ENCODE data around the gene PRAC2.
A peak's percentile ranks its signal among the peaks of the same experiment; 100 is the strongest.

The PRAC2 gene

GRCh38 chr17:48721009-48721402 lies 2.0 kb upstream of the PRAC2 start:
- Histone ChIP-seq H3K27me3 (ENCODE audit: control insufficient read depth in 1 of 2, insufficient read depth in 2 of 2, low read length in 2 of 2) (peaks cover 88 to 99% of the 10 kb centered on the region in 2 donors), H3K9ac (ENCODE audit: low read length in 2 of 2) (no peak overlapping the region), H3K36me3 (ENCODE audit: control insufficient read depth in 2 of 2, insufficient read depth in 2 of 2, low read length in 2 of 2) (no peaks in the 10 kb centered on the region), H3K4me3 (ENCODE audit: low read length in 2 of 2) (no peak overlapping the region), H3K4me1 (ENCODE audit: control insufficient read depth, insufficient read depth, low read length) (peaks cover 22% of the 10 kb centered on the region), H3K27ac (ENCODE audit: low read length) (no peak overlapping the region), H3K9me3 (ENCODE audit: control insufficient read depth in 2 of 2, low read length in 2 of 2) (no peaks in the 10 kb centered on the region)

DNA sequence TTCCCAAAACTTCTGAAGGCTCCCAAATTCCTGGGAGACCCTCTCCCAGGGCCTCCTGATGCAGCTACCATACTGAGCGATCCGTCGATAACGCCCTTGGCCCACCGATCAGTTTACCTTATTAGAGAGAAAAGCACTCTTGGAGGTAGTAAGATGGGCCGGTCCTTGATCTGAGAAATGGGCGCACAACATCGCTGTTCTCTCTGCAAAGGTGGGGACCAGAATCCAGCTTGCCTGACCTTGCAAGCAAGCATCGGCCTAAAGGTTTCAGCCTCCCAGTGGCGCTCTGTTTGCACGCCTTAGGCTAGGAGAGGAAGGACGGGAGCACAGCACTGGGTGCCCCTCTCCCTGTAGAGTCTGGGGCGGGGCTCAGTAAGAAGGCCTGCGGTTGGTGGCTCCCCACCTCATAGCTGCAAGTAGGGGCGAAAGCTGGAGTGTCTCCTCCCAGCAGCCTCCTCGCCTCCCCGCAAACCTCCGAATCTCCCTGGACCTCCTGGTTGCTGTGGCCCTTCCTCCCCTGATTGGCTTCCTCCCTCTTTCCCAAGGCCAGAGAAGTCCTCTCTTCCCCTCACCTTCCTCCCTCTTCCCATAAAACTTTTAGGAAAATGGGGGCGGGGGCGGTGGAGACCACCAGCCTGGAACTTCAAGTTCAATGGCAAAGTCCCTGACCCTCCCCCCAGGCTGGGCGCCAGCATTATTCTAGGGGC lies 631 bp upstream of the PRAC2 start, which contains the start of gene PRAC1:
Gene PRAC1 (minus strand): TSS at position 318 of the 707 bp plus-strand sequence. CDS start 126 bp downstream, at position 192.
- Histone ChIP-seq H3K27ac (ENCODE audit: low read length) (no peak within 1 kb of the TSS), H3K36me3 (ENCODE audit: control insufficient read depth in 2 of 2, insufficient read depth in 2 of 2, low read length in 2 of 2) (no peaks in the 10 kb centered on the region), H3K27me3 (ENCODE audit: control insufficient read depth in 1 of 2, insufficient read depth in 2 of 2, low read length in 2 of 2) (peaks cover 93 to 100% of the 10 kb centered on the region in 2 donors), H3K9me3 (ENCODE audit: control insufficient read depth in 2 of 2, low read length in 2 of 2) (no peaks in the 10 kb centered on the region), H3K4me1 (ENCODE audit: control insufficient read depth, insufficient read depth, low read length) (peaks cover 25% of the 10 kb centered on the region), H3K9ac (ENCODE audit: low read length in 2 of 2) (no peak within 1 kb of the TSS), H3K4me3 (ENCODE audit: low read length in 2 of 2) (no peak within 1 kb of the TSS)

GRCh38 chr17:48723423-48724250 lies 652 bp downstream of the PRAC2 start:
- Histone ChIP-seq H3K9ac (ENCODE audit: low read length in 2 of 2) (no peak overlapping the region), H3K36me3 (ENCODE audit: control insufficient read depth in 2 of 2, insufficient read depth in 2 of 2, low read length in 2 of 2) (no peaks in the 10 kb centered on the region), H3K4me1 (ENCODE audit: control insufficient read depth, insufficient read depth, low read length) (peaks cover 33% of the 10 kb centered on the region), H3K27me3 (ENCODE audit: control insufficient read depth in 1 of 2, insufficient read depth in 2 of 2, low read length in 2 of 2) (peaks cover 95 to 100% of the 10 kb centered on the region in 2 donors), H3K4me3 (ENCODE audit: low read length in 2 of 2) (peak overlapping the region in 1 of 2 donors; percentile 29), H3K27ac (ENCODE audit: low read length) (no peak overlapping the region), H3K9me3 (ENCODE audit: control insufficient read depth in 2 of 2, low read length in 2 of 2) (no peaks in the 10 kb centered on the region)

GRCh38 chr17:48724251-48725003 lies 1.4 kb downstream of the PRAC2 start:
- H3K4me3 ChIP-seq (ENCODE audit: low read length in 2 of 2): peak overlapping the region; percentile 17 to 29
- peak overlapping the region in 1 of 2 donors; percentile 7 for H3K9ac ChIP-seq (ENCODE audit: low read length in 2 of 2)
- H3K4me1 ChIP-seq (ENCODE audit: control insufficient read depth, insufficient read depth, low read length): peaks cover 31% of the 10 kb centered on the region

GRCh38 chr17:48725004-48725287 lies 2.0 kb downstream of the PRAC2 start:
- Histone ChIP-seq H3K9ac (ENCODE audit: low read length in 2 of 2) (no peak overlapping the region), H3K4me3 (ENCODE audit: low read length in 2 of 2) (peak overlapping the region; percentile 17 to 29), H3K36me3 (ENCODE audit: control insufficient read depth in 2 of 2, insufficient read depth in 2 of 2, low read length in 2 of 2) (no peaks in the 10 kb centered on the region), H3K27me3 (ENCODE audit: control insufficient read depth in 1 of 2, insufficient read depth in 2 of 2, low read length in 2 of 2) (peaks cover 91 to 100% of the 10 kb centered on the region in 2 donors), H3K9me3 (ENCODE audit: control insufficient read depth in 2 of 2, low read length in 2 of 2) (no peaks in the 10 kb centered on the region), H3K4me1 (ENCODE audit: control insufficient read depth, insufficient read depth, low read length) (peaks cover 31% of the 10 kb centered on the region), H3K27ac (ENCODE audit: low read length) (no peak overlapping the region)

More at GRCh38 chr17:48724251-48725003, 1.4 kb downstream of the PRAC2 start:
- Histone ChIP-seq H3K27ac (ENCODE audit: low read length) (no peak overlapping the region), H3K36me3 (ENCODE audit: control insufficient read depth in 2 of 2, insufficient read depth in 2 of 2, low read length in 2 of 2) (no peaks in the 10 kb centered on the region), H3K27me3 (ENCODE audit: control insufficient read depth in 1 of 2, insufficient read depth in 2 of 2, low read length in 2 of 2) (peaks cover 90 to 100% of the 10 kb centered on the region in 2 donors), H3K9me3 (ENCODE audit: control insufficient read depth in 2 of 2, low read length in 2 of 2) (no peaks in the 10 kb centered on the region)

- Histone ChIP-seq H3K4me1 (ENCODE audit: control insufficient read depth, insufficient read depth, low read length) (peaks cover 29% of the 10 kb centered on the region), H3K36me3 (ENCODE audit: control insufficient read depth in 2 of 2, insufficient read depth in 2 of 2, low read length in 2 of 2) (no peaks in the 10 kb centered on the region), H3K9ac (ENCODE audit: low read length in 2 of 2) (no peak overlapping the region), H3K4me3 (ENCODE audit: low read length in 2 of 2) (peak overlapping the region in 1 of 2 donors; percentile 29), H3K27ac (ENCODE audit: low read length) (no peak overlapping the region), H3K27me3 (ENCODE audit: control insufficient read depth in 1 of 2, insufficient read depth in 2 of 2, low read length in 2 of 2) (peaks cover 91 to 100% of the 10 kb centered on the region in 2 donors), H3K9me3 (ENCODE audit: control insufficient read depth in 2 of 2, low read length in 2 of 2) (no peaks in the 10 kb centered on the region)
Observed at GRCh38 chr17:48725288-48726064, 2.5 kb downstream of the PRAC2 start.

DNA sequence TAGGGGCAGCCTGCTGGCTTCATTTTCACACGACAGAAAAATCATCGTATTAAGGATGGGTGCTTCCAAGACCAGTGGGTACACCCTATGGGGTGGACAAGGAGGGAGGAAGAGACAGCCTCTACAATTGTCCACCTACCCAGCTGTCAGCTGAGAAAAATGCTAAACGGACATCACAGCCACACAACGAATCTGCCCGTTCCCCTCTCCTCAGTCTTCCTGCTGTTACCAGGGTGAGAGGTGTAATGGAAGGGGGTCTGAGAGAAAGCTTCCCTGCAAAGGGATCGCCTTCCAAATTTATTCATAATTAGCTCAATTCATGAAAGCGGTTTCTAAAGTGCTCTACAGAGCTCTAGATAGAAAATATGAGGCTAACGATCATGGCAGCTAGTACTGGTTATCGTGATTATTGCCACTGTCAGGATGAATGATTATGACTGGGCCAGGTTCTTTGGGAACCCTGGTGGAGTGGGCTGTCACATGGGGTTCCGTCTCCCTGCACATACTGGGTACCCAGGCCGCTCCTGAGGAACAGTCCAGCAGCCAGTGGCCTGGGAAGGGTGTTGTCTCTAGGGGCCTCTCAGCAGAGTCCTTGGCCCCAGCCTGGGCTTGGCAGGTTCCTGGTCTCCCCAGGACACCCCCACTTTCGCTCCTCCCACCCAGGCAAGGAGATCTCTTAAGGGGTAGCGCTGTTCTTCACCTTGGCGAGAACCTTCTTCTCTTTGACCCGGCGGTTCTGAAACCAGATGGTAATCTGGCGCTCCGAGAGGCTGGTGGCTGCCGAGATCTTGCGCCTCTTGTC lies 3.3 kb downstream of the PRAC2 start:
- no peak overlapping the region for H3K27ac ChIP-seq (ENCODE audit: low read length)
- no peaks in the 10 kb centered on the region for H3K9me3 ChIP-seq (ENCODE audit: control insufficient read depth in 2 of 2, low read length in 2 of 2)
- peaks cover 88 to 97% of the 10 kb centered on the region in 2 donors for H3K27me3 ChIP-seq (ENCODE audit: control insufficient read depth in 1 of 2, insufficient read depth in 2 of 2, low read length in 2 of 2)
- no peak overlapping the region for H3K9ac ChIP-seq (ENCODE audit: low read length in 2 of 2)
- H3K36me3 ChIP-seq (ENCODE audit: control insufficient read depth in 2 of 2, insufficient read depth in 2 of 2, low read length in 2 of 2): no peaks in the 10 kb centered on the region
- H3K4me1 ChIP-seq (ENCODE audit: control insufficient read depth, insufficient read depth, low read length): peaks cover 29% of the 10 kb centered on the region
- H3K4me3 ChIP-seq (ENCODE audit: low read length in 2 of 2): no peak overlapping the region

GRCh38 chr17:48726916-48727286 lies 3.9 kb downstream of the PRAC2 start:
- Histone ChIP-seq H3K9me3 (ENCODE audit: control insufficient read depth in 2 of 2, low read length in 2 of 2) (no peaks in the 10 kb centered on the region), H3K4me3 (ENCODE audit: low read length in 2 of 2) (no peak overlapping the region), H3K27me3 (ENCODE audit: control insufficient read depth in 1 of 2, insufficient read depth in 2 of 2, low read length in 2 of 2) (peaks cover 89 to 97% of the 10 kb centered on the region in 2 donors), H3K4me1 (ENCODE audit: control insufficient read depth, insufficient read depth, low read length) (peaks cover 29% of the 10 kb centered on the region), H3K27ac (ENCODE audit: low read length) (no peak overlapping the region), H3K9ac (ENCODE audit: low read length in 2 of 2) (no peak overlapping the region), H3K36me3 (ENCODE audit: control insufficient read depth in 2 of 2, insufficient read depth in 2 of 2, low read length in 2 of 2) (no peaks in the 10 kb centered on the region)

GRCh38 chr17:48727415-48728175 lies 4.6 kb downstream of the PRAC2 start:
- Histone ChIP-seq H3K9me3 (ENCODE audit: control insufficient read depth in 2 of 2, low read length in 2 of 2) (no peaks in the 10 kb centered on the region), H3K27ac (ENCODE audit: low read length) (no peak overlapping the region), H3K27me3 (ENCODE audit: control insufficient read depth in 1 of 2, insufficient read depth in 2 of 2, low read length in 2 of 2) (peaks cover 88 to 97% of the 10 kb centered on the region in 2 donors), H3K4me1 (ENCODE audit: control insufficient read depth, insufficient read depth, low read length) (peaks cover 29% of the 10 kb centered on the region), H3K36me3 (ENCODE audit: control insufficient read depth in 2 of 2, insufficient read depth in 2 of 2, low read length in 2 of 2) (no peaks in the 10 kb centered on the region), H3K9ac (ENCODE audit: low read length in 2 of 2) (no peak overlapping the region), H3K4me3 (ENCODE audit: low read length in 2 of 2) (no peak overlapping the region)

Data from stomach smooth muscle (tissue), 2 donors.